Osteocyte (in vitro differentiated cells): ENCODE measurements around the gene GLB1L3. TPM values are rescaled to one million over a fixed set of nuclear protein-coding genes. Genes with fewer than 3 reads are reported as not detected.

Source experiments
- DNase-seq: peaks from one replicate; pipeline ENCODE4 v3.0.0; 2021; ENCODE audit warnings: mixed read lengths; ENCODE audit not compliant: unreplicated experiment; ENCODE audit errors: extremely low spot score
- H3K27ac Mint-ChIP-seq: one replicate; pipeline ENCODE4 v1.8.0; 2021; ENCODE audit warnings: mild to moderate bottlenecking, mixed read lengths; ENCODE audit not compliant: unreplicated experiment
- H3K27me3 Mint-ChIP-seq: one replicate; pipeline ENCODE4 v1.8.0; 2021; ENCODE audit warnings: mixed read lengths; ENCODE audit not compliant: unreplicated experiment
- H3K36me3 Mint-ChIP-seq: one replicate; pipeline ENCODE4 v1.8.0; 2021; ENCODE audit warnings: mixed read lengths; ENCODE audit not compliant: unreplicated experiment
- H3K4me1 Mint-ChIP-seq: one replicate; pipeline ENCODE4 v1.8.0; 2021; ENCODE audit warnings: mixed read lengths; ENCODE audit not compliant: unreplicated experiment
- H3K4me3 Mint-ChIP-seq: one replicate; pipeline ENCODE4 v1.8.0; 2021; ENCODE audit warnings: mild to moderate bottlenecking, moderate library complexity, mixed read lengths; ENCODE audit not compliant: unreplicated experiment
- H3K9me3 Mint-ChIP-seq: one replicate; pipeline ENCODE4 v1.8.0; 2021; ENCODE audit warnings: mixed read lengths; ENCODE audit not compliant: unreplicated experiment
- CTCF ChIP-seq: fragments of 200-600 bp; sonication (generic); IDR thresholded peaks from 2 replicates; pipeline ENCODE4 v1.5.0; 2021; ENCODE audit warnings: antibody characterized with exemption, mild to moderate bottlenecking, moderate library complexity
- total RNA-seq: library from RNA; stranded (reverse); gene quantifications from 2 replicates; pipeline ENCODE4 v1.2.1, GENCODE V29; 2021

The GLB1L3 gene
- total RNA-seq, 1 donor from 2014 or later, result not detected

- no peak for DNase-seq
Measured at GRCh38 chr11:134352111-134352510, 75.9 kb downstream of the GLB1L3 start.

GRCh38 chr11:134355136-134355535 lies 79.0 kb downstream of the GLB1L3 start:
- Mint-ChIP-seq H3K9me3 (peaks cover 4% of the 10 kb centered on the region), H3K36me3 (no peaks in the 10 kb centered on the region), H3K4me3 (no peak overlapping the region), H3K27ac (no peak overlapping the region), H3K4me1 (no peaks in the 10 kb centered on the region), H3K27me3 (peaks cover 28% of the 10 kb centered on the region)
- no peak for DNase-seq
- TF ChIP-seq CTCF, result no peak

More at GRCh38 chr11:134352111-134352510, 75.9 kb downstream of the GLB1L3 start:
- H3K36me3 Mint-ChIP-seq, result no peaks in the 10 kb centered on the region
- peaks cover 34% of the 10 kb centered on the region for H3K27me3 Mint-ChIP-seq
- peaks cover 4% of the 10 kb centered on the region for H3K9me3 Mint-ChIP-seq
- H3K27ac Mint-ChIP-seq, result no peak overlapping the region
- H3K4me1 Mint-ChIP-seq, result no peaks in the 10 kb centered on the region
- no peak overlapping the region for H3K4me3 Mint-ChIP-seq
- TF ChIP-seq CTCF, result no peak

- no peaks in the 10 kb centered on the region for H3K36me3 Mint-ChIP-seq
- no peaks in the 10 kb centered on the region for H3K4me1 Mint-ChIP-seq
- peaks cover 24% of the 10 kb centered on the region for H3K27me3 Mint-ChIP-seq
- H3K9me3 Mint-ChIP-seq, result peaks cover 4% of the 10 kb centered on the region
- no peak for DNase-seq
- no peak overlapping the region for H3K27ac Mint-ChIP-seq
- H3K4me3 Mint-ChIP-seq, result no peak overlapping the region
- no peak for TF ChIP-seq CTCF
Measured at GRCh38 chr11:134355656-134356055, 79.5 kb downstream of the GLB1L3 start.

GRCh38 chr11:134356656-134357544 lies 80.7 kb downstream of the GLB1L3 start:
- Mint-ChIP-seq H3K36me3 (no peaks in the 10 kb centered on the region), H3K9me3 (peaks cover 4% of the 10 kb centered on the region), H3K4me1 (no peaks in the 10 kb centered on the region), H3K27me3 (peaks cover 24% of the 10 kb centered on the region), H3K4me3 (no peak overlapping the region), H3K27ac (no peak overlapping the region)
- TF ChIP-seq CTCF, result no peak
- no peak for DNase-seq

- Mint-ChIP-seq H3K36me3 (no peaks in the 10 kb centered on the region), H3K9me3 (peaks cover 4% of the 10 kb centered on the region), H3K27me3 (peaks cover 20% of the 10 kb centered on the region), H3K4me3 (no peak overlapping the region), H3K27ac (no peak overlapping the region), H3K4me1 (no peaks in the 10 kb centered on the region)
- no peak for TF ChIP-seq CTCF
- no peak for DNase-seq
Measured at GRCh38 chr11:134357545-134357839, 81.3 kb downstream of the GLB1L3 start.
